Neural cell (in vitro differentiated cells): ENCODE data around the gene NOB1.

Experiments used
- EP300 ChIP-seq: fragments of 450-650 bp; conservative IDR thresholded peaks from 2 replicates; pipeline ENCODE4 v1.6.1; 2014; ENCODE audit warnings: antibody characterized with exemption, mild to moderate bottlenecking, moderate library complexity; ENCODE audit not compliant: poor library complexity, severe bottlenecking
- EZH2 ChIP-seq: fragments of 200-600, 300-800 bp; shearing (Covaris generic), sonication (generic); IDR thresholded peaks from 2 replicates; pipeline ENCODE4 v1.6.1; 2014; ENCODE audit warnings: antibody characterized with exemption, low read length, borderline replicate concordance, mild to moderate bottlenecking; ENCODE audit not compliant: insufficient read depth, poor library complexity, severe bottlenecking
- MXI1 ChIP-seq: fragments of 450-650 bp; conservative IDR thresholded peaks from 2 replicates; pipeline ENCODE4 v1.6.1; 2014; ENCODE audit warnings: antibody characterized with exemption, mild to moderate bottlenecking; ENCODE audit not compliant: poor library complexity, severe bottlenecking
- POLR2AphosphoS5 ChIP-seq: IDR thresholded peaks from 2 replicates; pipeline ENCODE4 v1.6.1; 2012
- RAD21 ChIP-seq: fragments of 450-650 bp; conservative IDR thresholded peaks from 2 replicates; pipeline ENCODE4 v1.6.1; 2014; ENCODE audit warnings: antibody characterized with exemption, mild to moderate bottlenecking, moderate library complexity
- SMC3 ChIP-seq: fragments of 450-650 bp; conservative IDR thresholded peaks from 2 replicates; pipeline ENCODE4 v1.6.1; 2014; ENCODE audit warnings: antibody characterized with exemption, mild to moderate bottlenecking, moderate library complexity; ENCODE audit not compliant: poor library complexity
- TAF1 ChIP-seq: IDR thresholded peaks from 2 replicates; pipeline ENCODE4 v1.6.1; 2012; ENCODE audit warnings: low read depth
- TF ChIP-seq, protein P1 (sequence below): fragments of 450-650 bp; IDR thresholded peaks from 2 replicates; pipeline ENCODE4 v1.5.1; 2014; ENCODE audit warnings: antibody characterized with exemption, mild to moderate bottlenecking, moderate library complexity; ENCODE audit not compliant: poor library complexity, severe bottlenecking
- TF ChIP-seq, protein P2 (sequence below): IDR thresholded peaks from 2 replicates; pipeline ENCODE4 v1.6.1; 2012; ENCODE audit warnings: borderline replicate concordance

DNA sequence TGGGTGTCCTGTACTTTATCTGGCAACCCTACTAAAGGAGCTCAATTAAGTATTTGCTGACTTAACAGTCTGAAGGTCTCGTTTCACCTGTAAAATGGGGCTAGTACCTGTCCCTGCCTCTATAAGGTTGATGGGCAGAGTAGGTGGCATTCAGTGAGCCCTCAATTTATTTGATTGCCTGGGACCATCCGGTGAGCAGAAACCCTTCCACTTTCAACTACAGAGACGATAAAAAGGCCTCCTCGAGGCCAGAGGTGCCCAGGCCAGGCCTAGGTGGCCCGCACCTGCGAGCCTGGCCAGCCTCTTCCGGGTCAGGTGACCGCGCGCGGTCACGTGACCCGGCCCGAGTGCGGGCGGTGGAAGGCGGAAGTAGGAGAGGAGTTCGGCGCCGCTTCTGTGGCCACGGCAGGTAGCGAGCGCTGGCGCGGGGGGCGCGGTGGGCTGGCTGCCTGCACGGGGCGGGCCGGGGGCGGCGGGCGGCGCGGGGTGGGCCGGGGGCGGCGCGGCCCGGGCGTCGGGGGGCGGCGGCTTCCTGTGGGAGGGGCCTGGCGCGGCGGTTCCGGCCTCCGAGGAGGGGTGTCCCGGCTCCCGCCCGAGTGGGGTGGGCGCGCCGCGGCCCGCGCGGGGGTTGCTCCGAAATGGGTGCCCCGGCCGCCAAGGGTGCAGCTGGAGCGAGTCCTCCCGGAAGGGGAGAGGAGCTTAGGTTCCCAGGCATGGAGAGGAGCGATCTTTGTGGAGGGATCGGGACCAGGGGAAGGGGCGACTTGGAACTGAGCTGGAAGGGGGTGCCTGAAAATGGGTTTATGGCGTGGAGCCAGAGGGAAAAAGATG, 7.5 kb upstream of the NOB1 start, which contains the start of gene WWP2:
- TF ChIP-seq, protein P1, sequence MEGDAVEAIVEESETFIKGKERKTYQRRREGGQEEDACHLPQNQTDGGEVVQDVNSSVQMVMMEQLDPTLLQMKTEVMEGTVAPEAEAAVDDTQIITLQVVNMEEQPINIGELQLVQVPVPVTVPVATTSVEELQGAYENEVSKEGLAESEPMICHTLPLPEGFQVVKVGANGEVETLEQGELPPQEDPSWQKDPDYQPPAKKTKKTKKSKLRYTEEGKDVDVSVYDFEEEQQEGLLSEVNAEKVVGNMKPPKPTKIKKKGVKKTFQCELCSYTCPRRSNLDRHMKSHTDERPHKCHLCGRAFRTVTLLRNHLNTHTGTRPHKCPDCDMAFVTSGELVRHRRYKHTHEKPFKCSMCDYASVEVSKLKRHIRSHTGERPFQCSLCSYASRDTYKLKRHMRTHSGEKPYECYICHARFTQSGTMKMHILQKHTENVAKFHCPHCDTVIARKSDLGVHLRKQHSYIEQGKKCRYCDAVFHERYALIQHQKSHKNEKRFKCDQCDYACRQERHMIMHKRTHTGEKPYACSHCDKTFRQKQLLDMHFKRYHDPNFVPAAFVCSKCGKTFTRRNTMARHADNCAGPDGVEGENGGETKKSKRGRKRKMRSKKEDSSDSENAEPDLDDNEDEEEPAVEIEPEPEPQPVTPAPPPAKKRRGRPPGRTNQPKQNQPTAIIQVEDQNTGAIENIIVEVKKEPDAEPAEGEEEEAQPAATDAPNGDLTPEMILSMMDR: no peak
- TF ChIP-seq, protein P2, sequence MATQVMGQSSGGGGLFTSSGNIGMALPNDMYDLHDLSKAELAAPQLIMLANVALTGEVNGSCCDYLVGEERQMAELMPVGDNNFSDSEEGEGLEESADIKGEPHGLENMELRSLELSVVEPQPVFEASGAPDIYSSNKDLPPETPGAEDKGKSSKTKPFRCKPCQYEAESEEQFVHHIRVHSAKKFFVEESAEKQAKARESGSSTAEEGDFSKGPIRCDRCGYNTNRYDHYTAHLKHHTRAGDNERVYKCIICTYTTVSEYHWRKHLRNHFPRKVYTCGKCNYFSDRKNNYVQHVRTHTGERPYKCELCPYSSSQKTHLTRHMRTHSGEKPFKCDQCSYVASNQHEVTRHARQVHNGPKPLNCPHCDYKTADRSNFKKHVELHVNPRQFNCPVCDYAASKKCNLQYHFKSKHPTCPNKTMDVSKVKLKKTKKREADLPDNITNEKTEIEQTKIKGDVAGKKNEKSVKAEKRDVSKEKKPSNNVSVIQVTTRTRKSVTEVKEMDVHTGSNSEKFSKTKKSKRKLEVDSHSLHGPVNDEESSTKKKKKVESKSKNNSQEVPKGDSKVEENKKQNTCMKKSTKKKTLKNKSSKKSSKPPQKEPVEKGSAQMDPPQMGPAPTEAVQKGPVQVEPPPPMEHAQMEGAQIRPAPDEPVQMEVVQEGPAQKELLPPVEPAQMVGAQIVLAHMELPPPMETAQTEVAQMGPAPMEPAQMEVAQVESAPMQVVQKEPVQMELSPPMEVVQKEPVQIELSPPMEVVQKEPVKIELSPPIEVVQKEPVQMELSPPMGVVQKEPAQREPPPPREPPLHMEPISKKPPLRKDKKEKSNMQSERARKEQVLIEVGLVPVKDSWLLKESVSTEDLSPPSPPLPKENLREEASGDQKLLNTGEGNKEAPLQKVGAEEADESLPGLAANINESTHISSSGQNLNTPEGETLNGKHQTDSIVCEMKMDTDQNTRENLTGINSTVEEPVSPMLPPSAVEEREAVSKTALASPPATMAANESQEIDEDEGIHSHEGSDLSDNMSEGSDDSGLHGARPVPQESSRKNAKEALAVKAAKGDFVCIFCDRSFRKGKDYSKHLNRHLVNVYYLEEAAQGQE: no peak
- no peak for TF ChIP-seq EZH2
- TF ChIP-seq POLR2AphosphoS5: peak; percentile 63
- TF ChIP-seq EP300: no peak
- no peak for TF ChIP-seq SMC3
- no peak for TF ChIP-seq RAD21
- peak; percentile 57 for TF ChIP-seq MXI1
- no peak for TF ChIP-seq TAF1
